GM15510 (cell line): ENCODE measurements around the gene DEPDC7.

Experiments used
- POLR2A ChIP-seq: IDR thresholded peaks from 3 replicates; pipeline ENCODE4 v1.6.1; 2011; ENCODE audit warnings: borderline replicate concordance; ENCODE audit not compliant: insufficient read length; ENCODE audit errors: extremely low read depth

Gene DEPDC7

GRCh38 chr11:33043221-33043830 is 27.6 kb downstream of the DEPDC7 start:
- TF ChIP-seq POLR2A = no peak

- TF ChIP-seq POLR2A = no peak
These were observed 28.6 kb downstream of the DEPDC7 start for GRCh38 chr11:33044285-33044756.

- TF ChIP-seq POLR2A = no peak
These were observed 30.0 kb downstream of the DEPDC7 start for GRCh38 chr11:33045551-33046255.

GRCh38 chr11:33052231-33052630 is 36.6 kb downstream of the DEPDC7 start:
- TF ChIP-seq POLR2A = no peak

- no peak for TF ChIP-seq POLR2A
These were observed 39.7 kb downstream of the DEPDC7 start for GRCh38 chr11:33055375-33055774.

- TF ChIP-seq POLR2A = no peak
These were observed 41.6 kb downstream of the DEPDC7 start for GRCh38 chr11:33057284-33057683.

- no peak for TF ChIP-seq POLR2A
These were observed 43.8 kb downstream of the DEPDC7 start for GRCh38 chr11:33059331-33060007.

- no peak for TF ChIP-seq POLR2A
These were observed 44.6 kb downstream of the DEPDC7 start for GRCh38 chr11:33060271-33060670.

- TF ChIP-seq POLR2A = no peak
These were observed 46.5 kb downstream of the DEPDC7 start for GRCh38 chr11:33062137-33062536.

- no peak for TF ChIP-seq POLR2A
These were observed 47.7 kb downstream of the DEPDC7 start for GRCh38 chr11:33063326-33063881.

GRCh38 chr11:33064033-33064825 is 48.6 kb downstream of the DEPDC7 start:
- TF ChIP-seq POLR2A = no peak

- TF ChIP-seq POLR2A = no peak
These were observed 49.2 kb downstream of the DEPDC7 start for GRCh38 chr11:33064866-33065265.

GRCh38 chr11:33065445-33066178 is 49.9 kb downstream of the DEPDC7 start:
- TF ChIP-seq POLR2A = no peak

- TF ChIP-seq POLR2A = no peak
These were observed 51.6 kb downstream of the DEPDC7 start for GRCh38 chr11:33067294-33067693.
